Lower lobe of right lung (tissue), 2 donors: ENCODE results near the gene MARCO. TPM values are rescaled to one million over a fixed set of nuclear protein-coding genes. Genes with fewer than 3 reads are reported as not detected.
A peak's percentile ranks its signal among the peaks of the same experiment; 100 is the strongest.

Experiments used
- ATAC-seq, 2 donors: fragments of 200-7000 bp; cut with Tn5 transposase; one replicate each; pipeline ENCODE4 v1.9.1; 2020 to 2022; ENCODE audit warnings: mild to moderate bottlenecking in 2 of 2, moderate library complexity in 2 of 2
- DNase-seq: peaks from one replicate; pipeline ENCODE4 v3.0.0-alpha.2; 2020
- H3K27ac ChIP-seq: fragments of 200-600 bp; one replicate; pipeline ENCODE4 v1.8.0; 2022
- H3K27me3 ChIP-seq: fragments of 200-600 bp; one replicate; pipeline ENCODE4 v1.8.0; 2022; ENCODE audit warnings: low read depth
- H3K36me3 ChIP-seq: fragments of 200-600 bp; one replicate; pipeline ENCODE4 v1.8.0; 2022; ENCODE audit warnings: mild to moderate bottlenecking
- H3K4me1 ChIP-seq: fragments of 200-600 bp; one replicate; pipeline ENCODE4 v1.8.0; 2022
- H3K4me3 ChIP-seq: fragments of 200-600 bp; one replicate; pipeline ENCODE4 v1.8.0; 2022; ENCODE audit warnings: mild to moderate bottlenecking
- H3K9me3 ChIP-seq: fragments of 200-600 bp; one replicate; pipeline ENCODE4 v1.8.0; 2022
- CTCF ChIP-seq: fragments of 200-600 bp; IDR thresholded peaks from one replicate; pipeline ENCODE4 v1.8.0; 2022; ENCODE audit warnings: antibody characterized with exemption, mild to moderate bottlenecking
- intact Hi-C: fragments of 100-400 bp; cut with DNase I; formaldehyde crosslinking; loops from one replicate; pipeline ENCODE4 v1.11.0; 2022
- total RNA-seq: library from RNA; stranded (reverse); fragmentation: NEBNext Ultra II Directional; extraction: Animal tissue kit (Norgen Biotek cat#: 25700); gene quantifications from one replicate; pipeline ENCODE4 v1.2.1, GENCODE V29; 2021
- donor health status: DM: no; HTN: yes; CAD: no; lungs with severe emphysema.

The MARCO gene
- total RNA-seq, 1 donor from 2014 or later: 491 TPM

- no peak overlapping the region for H3K4me3 ChIP-seq
- no peak for TF ChIP-seq CTCF
- no peak for ATAC-seq
- intact Hi-C loops: no loop called here
- peak overlapping the region; percentile 18 for H3K27ac ChIP-seq
- no peaks in the 10 kb centered on the region for H3K27me3 ChIP-seq
- no peak for DNase-seq
- H3K4me1 ChIP-seq: peaks cover 4% of the 10 kb centered on the region
- no peaks in the 10 kb centered on the region for H3K9me3 ChIP-seq
- H3K36me3 ChIP-seq: no peaks in the 10 kb centered on the region
Observed at GRCh38 chr2:118967124-118967880, 25.3 kb downstream of the MARCO start.

GRCh38 chr2:118968042-118968441, 26.0 kb downstream of the MARCO start:
- Histone ChIP-seq H3K4me1 (peaks cover 4% of the 10 kb centered on the region), H3K4me3 (no peak overlapping the region), H3K9me3 (no peaks in the 10 kb centered on the region), H3K36me3 (no peaks in the 10 kb centered on the region), H3K27ac (peak overlapping the region; percentile 18), H3K27me3 (no peaks in the 10 kb centered on the region)
- TF ChIP-seq CTCF: no peak
- intact Hi-C loops: no loop called here
- ATAC-seq: no peak
- no peak for DNase-seq

GRCh38 chr2:118968961-118969733, 27.2 kb downstream of the MARCO start:
- ATAC-seq: no peak
- no peak for TF ChIP-seq CTCF

GRCh38 chr2:118969734-118970395, 27.9 kb downstream of the MARCO start:
- peak overlapping the region; percentile 56 for H3K27ac ChIP-seq
- DNase-seq: no peak

More at GRCh38 chr2:118968961-118969733, 27.2 kb downstream of the MARCO start:
- Histone ChIP-seq H3K36me3 (no peaks in the 10 kb centered on the region), H3K27ac (peak overlapping the region; percentile 38), H3K4me3 (no peak overlapping the region), H3K27me3 (no peaks in the 10 kb centered on the region), H3K9me3 (no peaks in the 10 kb centered on the region), H3K4me1 (peaks cover 4% of the 10 kb centered on the region)
- intact Hi-C loops: no loop called here
- DNase-seq: no peak

More at GRCh38 chr2:118969734-118970395, 27.9 kb downstream of the MARCO start:
- no peak for ATAC-seq
- H3K36me3 ChIP-seq: no peaks in the 10 kb centered on the region
- H3K9me3 ChIP-seq: no peaks in the 10 kb centered on the region
- TF ChIP-seq CTCF: no peak
- peaks cover 6% of the 10 kb centered on the region for H3K27me3 ChIP-seq
- H3K4me1 ChIP-seq: peaks cover 4% of the 10 kb centered on the region
- intact Hi-C loops: no loop called here
- no peak overlapping the region for H3K4me3 ChIP-seq
